Stimulated activated CD8-positive, alpha-beta memory T cell treated with anti-CD3 and anti-CD28 coated beads, Interleukin-7, amount 100 ng/mL, for 24 hours (primary cell): Measurements from ENCODE around the gene CROCC2.

Experiments used
- DNase-seq: peaks from one replicate; pipeline ENCODE4 v3.0.0-alpha.2; 2020; ENCODE audit warnings: low read depth

Gene CROCC2

DNA sequence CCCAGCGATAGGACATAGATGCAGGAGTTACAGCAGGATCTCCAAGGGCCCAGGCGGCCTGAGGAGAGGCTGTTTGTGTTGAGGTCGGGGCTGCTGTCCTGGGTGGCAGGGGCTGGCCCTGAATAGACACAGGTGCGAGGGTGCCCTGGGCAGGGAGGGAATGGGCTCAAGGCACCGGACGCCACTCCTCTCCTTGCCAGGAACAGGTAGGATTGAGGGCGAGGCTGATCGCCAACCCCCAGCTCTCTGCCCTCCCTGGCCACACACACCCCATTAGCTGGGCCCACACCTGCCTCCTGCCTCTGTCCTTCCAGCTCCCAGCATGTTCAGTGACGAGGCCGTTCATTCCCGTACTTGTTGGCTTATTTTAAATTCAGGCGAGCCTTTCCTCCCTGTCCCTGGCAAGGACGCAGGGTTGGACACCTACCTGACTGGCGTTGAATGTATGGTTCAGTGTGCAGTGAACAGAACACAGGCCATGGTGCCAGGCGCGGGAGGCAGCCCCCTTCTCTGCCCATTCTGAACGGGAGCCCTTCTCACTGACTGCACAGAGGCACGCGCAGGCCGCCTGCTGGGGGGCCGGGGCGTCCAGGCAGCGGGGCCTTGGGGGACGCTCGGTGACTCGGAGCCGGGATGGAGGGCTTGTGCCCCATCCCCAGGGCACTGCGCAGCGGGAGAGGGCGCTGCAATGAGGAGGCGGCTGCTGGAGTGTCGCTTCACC, 51.0 kb downstream of the CROCC2 start:
- no peak for DNase-seq

DNA sequence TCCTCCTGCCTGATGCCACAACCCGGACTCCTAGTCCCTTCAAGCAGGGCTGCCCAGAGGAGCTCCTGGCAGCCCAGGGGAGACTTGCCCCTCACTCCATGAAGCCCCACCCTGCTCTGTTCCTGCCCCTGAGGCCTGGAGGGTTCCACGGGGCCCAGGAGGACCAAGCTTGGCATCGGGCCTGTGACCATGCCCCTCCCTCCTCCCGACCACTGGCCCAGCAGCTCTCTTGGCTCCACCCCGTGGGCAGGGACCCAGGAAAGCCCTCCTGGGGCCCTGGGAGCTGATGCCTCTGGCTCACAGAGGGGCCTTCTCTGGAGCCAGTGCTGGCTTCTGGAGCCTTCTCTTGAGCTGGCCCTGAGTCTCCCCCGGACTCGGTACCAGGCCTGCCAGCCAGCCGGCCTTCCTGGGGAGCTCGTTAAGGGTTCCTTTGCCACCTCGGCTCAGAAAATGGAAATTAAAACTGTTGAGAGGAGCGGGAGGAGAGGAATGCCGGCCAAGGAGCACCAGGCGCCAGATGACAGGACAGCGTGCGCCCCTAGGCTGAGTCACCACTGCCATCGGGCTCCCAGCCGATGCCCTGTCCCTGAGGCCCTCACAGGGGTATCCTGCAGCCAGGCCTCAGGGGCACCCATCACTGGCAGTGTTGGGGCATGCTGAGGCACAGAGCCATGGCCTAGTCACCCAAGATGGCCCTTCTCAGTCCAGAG, 51.7 kb downstream of the CROCC2 start:
- DNase-seq = no peak

DNA sequence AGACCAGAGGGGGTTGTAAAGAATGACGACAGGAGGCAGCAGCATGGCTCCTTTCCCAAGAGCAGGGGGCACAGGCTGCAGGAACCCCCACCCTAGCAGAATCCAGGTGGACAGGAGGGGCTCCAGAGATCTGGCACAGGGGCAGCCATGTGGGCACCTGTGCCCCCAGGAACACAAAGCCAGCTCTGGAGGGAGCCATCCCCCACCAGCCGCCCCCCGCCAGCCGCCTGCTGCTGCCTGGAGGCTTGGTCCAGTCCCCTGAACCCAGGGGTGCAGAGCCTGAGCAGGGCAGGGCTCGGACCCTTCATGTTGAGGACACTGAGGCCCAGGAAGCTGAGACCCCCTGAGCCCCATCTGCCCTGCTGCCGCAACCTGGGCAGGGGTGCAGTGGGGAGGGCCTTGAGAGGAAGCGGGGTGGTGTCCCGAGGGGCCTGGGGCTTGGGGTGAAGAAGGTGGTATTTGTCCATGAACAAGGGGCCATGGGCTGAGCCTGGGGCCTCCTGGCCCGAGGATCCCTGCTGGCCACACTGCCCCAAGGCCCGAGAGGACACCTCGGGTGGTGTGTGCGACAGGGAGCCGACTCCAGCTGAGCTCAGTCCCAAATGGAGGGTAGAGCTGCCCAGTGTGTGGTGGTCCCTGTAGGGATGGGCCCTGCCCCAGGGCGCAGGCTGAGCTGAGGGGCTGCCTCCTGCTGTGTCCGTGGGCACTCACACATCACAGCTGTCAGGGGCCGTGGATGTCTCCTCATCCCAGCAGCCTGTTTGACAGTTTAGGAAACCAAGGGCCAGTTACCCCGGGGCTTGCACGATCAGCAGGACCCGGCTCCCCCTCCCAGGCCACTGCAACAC, 52.5 kb downstream of the CROCC2 start:
- no peak for DNase-seq

DNA sequence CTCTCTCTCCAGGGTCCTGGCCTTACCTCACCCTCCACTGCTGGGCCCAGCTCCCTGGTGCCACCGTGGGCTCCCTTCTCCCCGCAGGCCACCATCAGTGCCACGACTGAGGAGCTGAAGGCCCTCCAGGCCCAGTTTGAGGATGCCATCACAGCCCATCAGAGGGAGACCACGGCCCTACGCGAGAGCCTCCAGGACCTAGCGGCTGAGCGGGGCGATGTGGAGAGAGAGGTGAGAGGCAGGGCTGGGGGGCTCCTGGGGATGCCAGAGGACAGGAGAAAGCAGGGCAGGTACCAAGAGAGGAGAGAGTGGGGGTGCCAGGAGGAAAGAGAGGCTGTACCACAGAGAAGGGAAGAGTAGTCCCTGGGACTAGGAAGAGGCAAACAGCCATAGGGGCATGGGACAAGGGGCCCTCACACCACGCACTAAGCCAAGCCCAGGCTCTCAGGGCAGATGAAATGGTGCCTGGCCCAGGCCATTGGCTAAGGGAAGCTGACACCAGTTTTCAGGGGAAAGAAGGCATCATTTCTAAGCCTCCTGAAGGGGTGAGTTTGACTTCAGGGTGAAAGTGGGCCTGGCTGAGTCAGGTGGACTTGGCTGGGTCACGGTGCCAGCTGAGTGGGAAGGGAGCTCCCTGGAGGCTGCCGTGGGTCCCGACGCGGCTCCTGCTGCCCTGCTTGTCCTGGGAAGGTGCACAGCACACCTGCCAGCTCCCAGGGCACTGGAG, 53.2 kb downstream of the CROCC2 start:
- DNase-seq = no peak

DNA sequence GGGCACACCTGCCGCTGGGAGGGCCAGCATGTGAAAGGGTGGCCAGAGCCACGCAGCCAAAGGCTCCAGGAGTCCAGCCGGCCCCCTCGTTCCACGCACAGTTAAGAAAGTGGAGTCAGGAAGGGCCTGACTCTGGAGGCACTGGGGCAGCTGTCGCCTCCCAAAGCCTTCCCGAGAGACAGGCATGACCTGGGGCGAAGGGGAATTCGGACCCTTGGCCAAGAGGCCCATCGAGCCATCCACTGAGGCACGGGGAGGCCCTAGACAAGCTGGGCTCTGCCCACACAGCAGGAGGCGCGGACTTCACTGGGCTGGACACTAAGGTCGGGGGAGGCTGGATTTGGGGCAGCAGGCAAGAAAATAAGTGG, 53.8 kb downstream of the CROCC2 start:
- no peak for DNase-seq

DNA sequence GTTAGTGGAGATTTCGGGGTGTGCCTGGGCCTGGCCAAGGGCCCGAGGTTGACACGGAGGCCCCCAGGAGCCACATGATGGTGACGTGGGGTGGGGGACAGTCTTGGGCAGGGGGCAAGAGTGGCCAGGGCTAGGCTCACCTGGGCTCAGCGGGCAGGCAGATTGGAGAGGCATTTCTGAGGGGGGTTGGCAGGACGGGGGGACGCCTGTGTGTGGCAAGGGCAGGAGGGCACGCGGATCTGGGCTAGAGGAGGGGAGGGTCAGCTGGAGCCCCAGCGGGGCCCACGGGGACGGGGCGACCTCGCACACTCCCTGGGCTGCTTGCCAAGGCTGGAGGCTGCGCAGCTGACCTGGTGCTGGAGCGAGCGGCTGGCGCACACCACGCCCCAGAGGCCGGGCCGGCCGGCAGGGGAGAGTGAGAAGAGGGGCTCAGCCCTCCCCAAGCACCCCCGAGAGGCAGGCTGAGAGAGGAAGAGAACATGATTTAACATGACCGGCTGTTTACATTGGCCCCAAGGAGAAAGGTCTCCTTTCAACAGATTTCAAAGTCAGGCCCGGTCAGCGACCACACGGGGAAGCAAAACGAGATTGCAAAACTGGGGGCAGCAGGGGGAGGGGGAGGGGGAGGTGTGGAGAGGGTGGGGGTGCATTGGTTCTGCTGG, 54.3 kb downstream of the CROCC2 start:
- DNase-seq = no peak

DNA sequence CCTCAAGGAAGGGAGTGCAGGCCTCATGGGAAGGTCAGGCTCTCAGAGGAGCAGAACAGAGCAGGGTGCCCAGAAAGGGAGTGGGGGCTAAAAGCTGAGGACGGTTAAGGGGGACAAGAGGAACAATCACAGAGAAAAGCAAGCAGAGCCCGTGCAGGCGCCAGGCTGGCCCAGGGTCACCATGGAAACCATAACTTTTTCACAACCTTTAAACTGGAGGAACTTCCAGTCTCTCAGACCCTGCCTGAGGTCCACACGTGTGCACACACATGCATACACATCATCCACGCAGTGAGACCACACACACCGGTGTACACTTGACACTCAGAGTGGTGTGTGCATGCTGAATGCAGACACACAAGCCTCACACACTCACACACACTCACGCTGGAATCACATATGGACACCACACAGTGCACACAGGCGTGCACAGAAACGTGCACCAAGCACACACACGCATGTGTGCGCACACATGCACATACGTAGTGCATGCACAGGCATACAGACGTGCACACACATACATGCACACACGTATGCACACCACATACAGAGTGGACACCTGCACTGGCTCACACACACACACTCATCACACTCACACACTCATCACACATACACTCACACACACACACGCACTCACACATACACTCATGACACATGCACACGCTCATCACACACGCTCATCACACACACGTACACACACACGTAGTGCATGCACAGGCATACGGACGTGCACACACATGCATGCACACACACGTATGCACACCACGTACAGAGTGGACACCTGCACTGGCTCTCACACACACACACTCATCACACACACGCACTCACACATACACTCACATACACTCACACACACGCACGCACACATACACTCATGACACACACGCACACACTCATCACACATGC, 55.1 kb downstream of the CROCC2 start:
- no peak for DNase-seq

DNA sequence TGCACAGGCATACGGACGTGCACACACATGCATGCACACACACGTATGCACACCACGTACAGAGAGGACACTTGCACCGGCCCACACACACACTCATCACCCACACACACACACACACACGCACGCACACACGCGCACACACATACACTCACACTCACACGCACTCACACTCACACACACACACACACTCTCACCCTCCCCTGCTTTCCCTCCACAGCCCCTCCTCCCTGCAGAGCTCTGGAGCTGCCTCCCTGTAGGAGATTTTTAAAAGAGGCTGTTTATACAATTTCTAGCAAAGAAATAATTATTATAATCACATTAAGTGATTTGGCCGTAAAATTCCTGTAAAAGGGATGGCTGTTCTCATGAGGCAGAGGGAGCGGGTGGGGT, 55.8 kb downstream of the CROCC2 start:
- DNase-seq = no peak

DNA sequence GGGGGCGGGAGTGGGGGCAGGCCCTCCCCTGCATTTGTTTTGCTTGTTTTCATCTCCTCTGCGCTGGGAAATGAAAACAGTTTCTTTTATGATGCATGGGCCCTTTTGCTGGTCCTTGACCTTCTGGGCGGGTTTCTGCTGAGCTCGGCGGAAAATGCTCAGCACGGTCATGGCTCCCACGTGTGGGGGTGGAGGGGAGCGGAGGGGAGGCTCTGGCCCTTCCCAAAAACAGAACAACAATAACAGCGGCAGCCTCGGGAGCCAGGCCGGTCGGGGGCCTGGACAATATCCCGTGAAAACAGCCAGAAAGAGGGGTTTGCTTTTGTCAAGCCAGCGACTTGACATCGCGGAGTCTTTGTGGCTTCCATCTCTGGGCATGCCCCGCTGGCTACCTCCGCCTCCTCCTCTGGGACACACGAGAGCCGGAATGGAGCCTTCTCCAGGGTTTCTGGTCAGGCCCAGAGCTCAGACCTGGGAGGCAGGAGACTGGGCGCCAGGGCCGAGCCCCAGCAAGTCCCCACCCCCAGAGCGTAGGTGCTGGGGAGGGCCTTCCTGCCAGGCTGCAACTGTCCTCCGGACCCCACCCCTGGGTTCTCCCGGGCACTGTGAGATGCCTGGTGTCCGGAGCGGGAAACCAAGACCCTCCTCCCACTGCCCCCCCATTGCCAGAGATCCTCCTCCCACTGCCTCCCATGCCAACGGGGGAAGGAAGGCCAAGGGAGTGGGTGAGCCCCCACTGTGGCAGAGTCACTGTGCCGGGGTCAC, 56.3 kb downstream of the CROCC2 start:
- DNase-seq = no peak

DNA sequence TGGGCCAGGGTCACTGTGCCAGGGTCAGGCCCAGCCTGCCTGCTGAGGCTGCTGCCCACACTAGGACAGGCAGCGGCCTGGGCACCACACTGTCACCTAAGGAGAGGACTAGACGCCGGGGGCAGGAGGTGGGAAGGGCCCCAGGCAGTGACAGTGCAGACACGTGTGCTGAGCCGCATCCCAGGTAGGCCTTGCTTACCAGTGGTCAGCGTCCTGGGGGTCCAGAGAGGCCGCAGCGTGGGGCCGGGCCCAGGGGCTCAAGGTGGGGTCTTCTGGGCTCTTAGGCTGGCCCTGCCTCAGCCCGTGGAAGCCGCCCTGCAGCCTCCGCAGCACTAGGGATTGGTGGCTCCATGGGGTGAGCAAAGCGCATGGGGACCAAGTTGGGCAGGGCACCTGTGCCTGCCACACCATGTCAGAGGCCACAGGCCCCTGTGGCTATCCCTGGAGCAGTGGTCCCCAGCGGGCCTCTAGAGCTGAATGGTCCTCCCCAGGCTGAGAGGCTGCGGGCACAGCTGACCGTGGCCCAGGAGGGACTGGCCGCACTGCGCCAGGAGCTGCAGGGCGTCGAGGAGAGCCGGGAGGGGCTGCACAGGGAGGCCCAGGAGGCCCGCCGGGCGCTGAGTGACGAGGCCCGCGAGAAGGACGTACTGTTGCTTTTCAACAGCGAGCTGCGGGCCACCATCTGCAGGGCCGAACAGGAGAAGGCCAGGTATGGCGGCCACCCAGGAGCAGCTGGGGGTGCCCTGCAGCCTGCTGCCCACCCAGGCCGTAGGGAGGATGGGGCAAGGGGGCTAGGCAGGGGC, 57.1 kb downstream of the CROCC2 start:
- DNase-seq = no peak

DNA sequence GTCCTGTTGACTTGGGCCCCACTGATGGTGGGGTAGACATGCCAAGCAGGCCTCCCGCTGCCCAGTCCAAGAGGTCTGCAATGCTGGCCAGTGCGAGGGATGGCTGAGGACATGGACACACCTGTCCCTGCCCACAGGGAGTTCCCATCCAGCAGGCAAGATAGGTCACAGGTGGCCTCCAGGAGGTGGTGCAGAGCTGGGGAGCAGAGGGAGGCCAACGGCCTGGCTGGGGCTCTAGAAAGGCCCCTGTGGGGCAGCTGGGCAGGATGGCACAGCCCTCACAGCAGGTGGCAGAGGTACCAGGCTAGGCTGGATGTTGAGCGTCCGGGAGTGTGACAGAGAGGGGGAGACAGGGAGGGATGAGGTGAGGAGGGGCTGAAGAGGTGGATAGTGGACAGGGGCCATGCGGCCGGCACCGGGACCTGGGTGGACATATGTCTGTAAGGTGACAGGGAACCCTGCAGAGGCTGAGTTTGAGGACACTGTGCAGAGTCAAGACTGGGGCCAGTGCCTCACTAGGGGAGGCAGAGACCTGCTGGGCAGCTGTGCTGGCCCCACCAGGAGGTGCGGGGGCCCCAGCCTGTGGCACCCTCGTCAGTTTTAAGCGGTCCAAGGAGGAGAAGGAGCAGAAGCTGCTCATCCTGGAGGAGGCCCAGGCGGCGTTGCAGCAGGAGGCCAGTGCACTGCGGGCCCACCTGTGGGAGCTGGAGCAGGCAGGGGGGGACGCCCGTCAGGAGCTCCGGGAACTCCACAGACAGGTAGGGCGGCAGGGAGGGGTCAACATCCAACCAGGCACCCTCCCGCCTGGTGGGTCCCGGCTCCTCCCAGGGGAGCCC, 58.0 kb downstream of the CROCC2 start:
- DNase-seq = no peak

DNA sequence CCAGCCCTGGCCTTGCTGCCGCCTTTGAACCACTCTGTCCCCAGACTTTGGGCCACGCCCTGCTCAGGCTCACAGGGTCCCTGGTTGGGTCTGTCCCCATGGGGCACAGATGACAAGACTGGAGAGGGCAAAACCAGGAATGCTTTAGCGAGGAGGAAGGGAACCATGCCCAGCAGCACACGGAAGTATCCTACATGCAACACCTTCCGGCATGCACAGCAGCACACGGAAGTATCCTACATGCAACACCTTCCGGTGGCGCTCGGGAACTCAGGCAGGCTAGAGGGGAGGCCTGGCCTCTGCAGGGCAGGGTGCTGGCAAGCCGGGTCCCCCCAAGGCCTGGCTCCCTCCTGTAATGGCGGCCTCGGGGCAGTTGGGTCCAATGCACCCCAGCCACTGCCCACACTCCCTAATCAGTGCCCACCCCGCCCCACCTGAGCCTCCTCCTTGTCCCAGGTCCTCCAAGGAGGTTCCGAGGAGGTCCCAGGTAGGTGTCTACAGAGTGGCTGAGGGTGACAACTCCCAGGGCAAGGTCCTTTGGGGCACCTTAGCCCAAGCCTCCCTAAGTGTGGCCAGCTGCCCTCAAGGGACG, 58.7 kb downstream of the CROCC2 start:
- no peak for DNase-seq

DNA sequence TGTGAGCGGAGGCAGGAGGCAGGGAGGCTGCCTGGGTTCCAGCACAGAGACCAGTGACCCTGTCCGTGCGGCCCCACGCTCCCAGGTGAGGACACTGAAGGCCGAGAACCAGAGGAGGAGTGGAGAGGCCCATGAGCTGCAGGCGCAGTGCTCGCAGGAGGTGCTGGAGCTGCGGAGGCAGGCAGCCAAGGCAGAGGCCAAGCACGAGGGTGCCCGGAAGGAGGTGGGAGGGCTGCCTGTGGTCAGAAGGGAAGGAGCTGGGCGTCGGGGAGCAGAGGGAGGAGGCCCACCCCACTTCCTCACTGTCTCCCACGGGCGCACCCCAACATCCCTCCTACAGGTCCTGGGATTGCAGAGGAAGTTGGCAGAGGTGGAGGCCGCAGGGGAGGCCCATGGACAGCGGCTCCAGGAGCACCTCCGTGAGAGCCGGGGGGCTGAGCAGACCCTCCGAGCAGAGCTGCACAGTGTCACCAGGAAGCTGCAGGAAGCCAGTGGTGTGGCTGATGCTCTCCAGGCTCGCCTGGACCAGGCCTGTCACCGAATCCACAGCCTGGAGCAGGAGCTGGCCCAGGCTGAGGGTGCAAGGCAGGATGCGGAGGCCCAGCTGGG, 59.3 kb downstream of the CROCC2 start:
- DNase-seq = no peak

DNA sequence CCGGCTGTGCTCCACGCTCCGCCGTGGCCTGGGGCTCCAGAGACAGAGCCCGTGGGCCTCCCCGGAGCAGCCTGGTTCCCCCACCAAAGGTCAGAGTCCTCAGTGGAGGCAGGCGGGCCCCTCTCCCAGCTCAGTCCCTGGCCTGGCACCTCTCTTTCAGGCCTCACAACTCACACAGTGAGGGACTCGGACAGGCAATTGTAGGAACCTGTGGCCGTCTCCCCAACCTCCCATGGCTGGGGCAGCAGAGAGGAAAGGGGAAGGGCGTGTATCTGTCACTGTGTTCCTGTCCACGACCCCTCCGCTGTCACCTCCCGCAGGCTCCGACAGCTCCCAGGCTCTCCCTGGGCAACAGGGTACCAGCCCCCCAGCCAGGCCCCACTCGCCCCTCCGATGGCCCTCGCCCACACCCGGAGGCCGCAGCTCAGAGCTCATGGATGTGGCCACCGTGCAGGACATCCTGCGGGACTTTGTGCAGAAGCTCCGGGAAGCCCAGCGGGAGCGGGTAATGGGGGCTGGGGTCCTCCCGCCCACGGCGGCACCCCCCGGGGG, 59.8 kb downstream of the CROCC2 start:
- DNase-seq = no peak

DNA sequence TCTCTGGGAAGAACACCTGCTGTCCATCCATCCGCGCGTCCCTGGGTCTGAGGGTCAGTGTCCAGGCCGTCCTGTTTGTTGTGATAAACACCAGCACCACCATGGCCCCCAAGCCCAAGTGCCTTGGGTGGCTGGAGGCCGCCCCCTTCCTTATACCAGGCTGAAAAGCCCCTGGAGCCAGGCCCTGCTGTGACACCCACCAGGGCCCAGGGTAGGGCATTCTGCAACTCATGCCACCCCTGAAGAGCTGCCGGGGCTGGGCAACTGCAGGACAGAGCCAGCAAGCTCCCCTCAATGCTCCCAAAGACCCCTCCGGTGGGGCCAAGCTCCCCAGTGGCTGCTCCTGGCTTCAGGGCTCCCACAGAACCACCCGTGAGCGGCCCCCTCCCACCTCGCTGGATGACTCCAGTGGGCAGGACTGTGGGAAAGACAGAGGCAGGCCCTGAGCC, 60.3 kb downstream of the CROCC2 start:
- no peak for DNase-seq

DNA sequence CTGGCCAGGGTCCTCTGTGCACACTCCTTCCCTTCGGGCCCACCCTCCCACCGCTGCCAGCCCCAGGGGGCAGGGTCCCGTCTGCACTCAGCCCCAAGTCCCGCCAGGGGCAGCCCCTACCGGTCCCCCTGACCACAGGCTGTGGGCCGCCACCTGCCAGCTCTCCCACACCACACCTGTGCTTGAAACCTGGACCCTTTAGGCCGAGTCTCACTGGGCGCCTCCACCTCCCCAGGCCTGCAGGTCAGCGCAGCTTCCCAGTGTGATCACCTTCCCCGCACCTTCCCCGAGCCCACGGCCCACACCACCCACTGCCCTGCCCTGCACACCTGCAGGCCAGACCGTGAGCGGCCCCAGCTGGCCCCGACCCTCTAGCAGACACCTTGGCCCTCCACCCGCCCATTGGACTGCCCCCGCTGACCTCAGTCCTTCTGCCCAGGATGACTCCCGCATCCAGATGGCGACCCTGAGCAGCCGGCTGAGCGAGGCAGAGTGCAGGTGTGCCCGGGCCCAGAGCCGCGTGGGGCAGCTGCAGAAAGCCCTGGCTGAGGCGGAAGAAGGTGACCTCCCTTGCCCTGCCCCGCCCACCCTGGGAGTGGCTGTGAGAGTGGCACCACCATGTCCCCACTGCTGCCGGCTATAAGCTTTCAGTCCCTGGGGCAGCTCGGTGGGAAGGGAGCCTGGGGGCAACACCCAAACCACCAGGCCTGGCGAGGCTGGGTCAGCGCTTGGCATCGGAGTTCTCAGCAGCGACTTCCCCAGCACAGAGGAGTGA, 61.0 kb downstream of the CROCC2 start:
- DNase-seq = no peak
